Muscle of leg (tissue), 16 donors: Measurements from ENCODE around the gene PCDH11X. TPM values are rescaled to one million over a fixed set of nuclear protein-coding genes. Genes with fewer than 3 reads are reported as not detected.
A peak's percentile ranks its signal among the peaks of the same experiment; 100 is the strongest.
"Not testable (repeated sequence)": the region's sequence is repeated elsewhere in the genome, so short reads cannot be mapped to it uniquely, and the experiment has no call there.

Experiments used
- DNase-seq: peaks from one replicate; pipeline ENCODE4 v3.0.0; 2013
- H3K27ac ChIP-seq: one replicate; pipeline ENCODE4 v1.5.1; 2013; ENCODE audit warnings: mild to moderate bottlenecking, low read length, control low read depth
- H3K27me3 ChIP-seq: one replicate; pipeline ENCODE4 v1.6.1; 2013; ENCODE audit warnings: low read length; ENCODE audit not compliant: control insufficient read depth, insufficient read depth
- H3K36me3 ChIP-seq: one replicate; pipeline ENCODE4 v1.6.1; 2013; ENCODE audit warnings: low read length; ENCODE audit not compliant: control insufficient read depth, insufficient read depth
- H3K4me1 ChIP-seq: one replicate; pipeline ENCODE4 v1.6.1; 2013; ENCODE audit warnings: low read length; ENCODE audit not compliant: control insufficient read depth, insufficient read depth
- H3K4me3 ChIP-seq: one replicate; pipeline ENCODE4 v1.5.1; 2013; ENCODE audit warnings: low read length, control low read depth
- H3K9me3 ChIP-seq: replicated peaks from 2 replicates; pipeline ENCODE4 v1.6.1; 2013; ENCODE audit warnings: low read depth, low read length; ENCODE audit not compliant: control insufficient read depth
- WGBS: methylation state at CpG from one replicate; pipeline ENCODE4 v1.1.5; 2013; ENCODE audit warnings: missing lambda C conversion rate; ENCODE audit not compliant: insufficient coverage; 5-methylcytosine and 5-hydroxymethylcytosine counted together
- long read RNA-seq, 11 donors: transcript quantifications; one replicate each; lab custom pipeline, GENCODE V29; 2026
- polyA plus RNA-seq, 8 donors: library from polyadenylated mRNA; unstranded; fragments of 120-200 nt; gene quantifications; one replicate each; pipeline versions ENCODE4 v1.2.1 to v1.2.3, GENCODE V29; 2013; ENCODE audit warnings: inconsistent platforms in 1 of 8, low replicate concordance in 1 of 8; ENCODE audit not compliant: insufficient read length in 8 of 8, insufficient read depth in 1 of 8
- total RNA-seq: library from RNA; stranded (reverse); fragments of 120-200 nt; gene quantifications from one replicate; pipeline ENCODE4 v1.2.4, GENCODE V29; 2013

The PCDH11X gene, protein sequence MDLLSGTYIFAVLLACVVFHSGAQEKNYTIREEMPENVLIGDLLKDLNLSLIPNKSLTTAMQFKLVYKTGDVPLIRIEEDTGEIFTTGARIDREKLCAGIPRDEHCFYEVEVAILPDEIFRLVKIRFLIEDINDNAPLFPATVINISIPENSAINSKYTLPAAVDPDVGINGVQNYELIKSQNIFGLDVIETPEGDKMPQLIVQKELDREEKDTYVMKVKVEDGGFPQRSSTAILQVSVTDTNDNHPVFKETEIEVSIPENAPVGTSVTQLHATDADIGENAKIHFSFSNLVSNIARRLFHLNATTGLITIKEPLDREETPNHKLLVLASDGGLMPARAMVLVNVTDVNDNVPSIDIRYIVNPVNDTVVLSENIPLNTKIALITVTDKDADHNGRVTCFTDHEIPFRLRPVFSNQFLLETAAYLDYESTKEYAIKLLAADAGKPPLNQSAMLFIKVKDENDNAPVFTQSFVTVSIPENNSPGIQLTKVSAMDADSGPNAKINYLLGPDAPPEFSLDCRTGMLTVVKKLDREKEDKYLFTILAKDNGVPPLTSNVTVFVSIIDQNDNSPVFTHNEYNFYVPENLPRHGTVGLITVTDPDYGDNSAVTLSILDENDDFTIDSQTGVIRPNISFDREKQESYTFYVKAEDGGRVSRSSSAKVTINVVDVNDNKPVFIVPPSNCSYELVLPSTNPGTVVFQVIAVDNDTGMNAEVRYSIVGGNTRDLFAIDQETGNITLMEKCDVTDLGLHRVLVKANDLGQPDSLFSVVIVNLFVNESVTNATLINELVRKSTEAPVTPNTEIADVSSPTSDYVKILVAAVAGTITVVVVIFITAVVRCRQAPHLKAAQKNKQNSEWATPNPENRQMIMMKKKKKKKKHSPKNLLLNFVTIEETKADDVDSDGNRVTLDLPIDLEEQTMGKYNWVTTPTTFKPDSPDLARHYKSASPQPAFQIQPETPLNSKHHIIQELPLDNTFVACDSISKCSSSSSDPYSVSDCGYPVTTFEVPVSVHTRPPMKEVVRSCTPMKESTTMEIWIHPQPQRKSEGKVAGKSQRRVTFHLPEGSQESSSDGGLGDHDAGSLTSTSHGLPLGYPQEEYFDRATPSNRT (N-terminal part only)
- total RNA-seq: 0.80 TPM
- polyA plus RNA-seq: under 1 TPM; 0.08 to 0.56 (median 0.25) TPM
- long read RNA-seq, donor 1: 0 reads
- long read RNA-seq, donor 2: 0 reads
- long read RNA-seq, donor 3: 0 reads
- long read RNA-seq, donor 4: 0 reads
- long read RNA-seq, donor 5: 0 reads
- long read RNA-seq, donor 6: 0 reads
- long read RNA-seq, donor 7: 0 reads
- long read RNA-seq, donor 8: 0 reads
- long read RNA-seq, donor 9: 0 reads
- long read RNA-seq, donor 10: 0 reads
- long read RNA-seq, donor 11: 0 reads

DNA sequence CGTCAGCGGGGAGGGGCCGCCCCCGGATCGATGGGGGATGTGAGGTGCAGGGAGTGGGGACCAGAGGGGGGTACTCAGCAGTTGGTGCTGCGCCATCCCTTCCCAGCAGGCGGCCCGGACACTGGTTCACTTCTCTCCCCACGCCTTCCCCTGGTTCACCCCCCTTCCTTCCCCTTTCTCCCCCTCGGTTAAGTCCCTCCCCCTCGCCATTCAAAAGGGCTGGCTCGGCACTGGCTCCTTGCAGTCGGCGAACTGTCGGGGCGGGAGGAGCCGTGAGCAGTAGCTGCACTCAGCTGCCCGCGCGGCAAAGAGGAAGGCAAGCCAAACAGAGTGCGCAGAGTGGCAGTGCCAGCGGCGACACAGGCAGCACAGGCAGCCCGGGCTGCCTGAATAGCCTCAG is at the start of gene PCDH11X:
Gene PCDH11X, plus strand, starts transcription at position 241 of the 400 bp plus-strand sequence. CDS start 56,130 bp downstream, outside the sequence.
- H3K27ac ChIP-seq, H3K36me3 ChIP-seq, H3K4me3 ChIP-seq, H3K4me1 ChIP-seq, H3K9me3 ChIP-seq: not testable (repeated sequence)
- DNase-seq: peak; percentile 22
- peaks cover 31% of the 10 kb centered on the region for H3K27me3 ChIP-seq
- WGBS: no CpG with 5 or more reads among the region's 24 CpGs

DNA sequence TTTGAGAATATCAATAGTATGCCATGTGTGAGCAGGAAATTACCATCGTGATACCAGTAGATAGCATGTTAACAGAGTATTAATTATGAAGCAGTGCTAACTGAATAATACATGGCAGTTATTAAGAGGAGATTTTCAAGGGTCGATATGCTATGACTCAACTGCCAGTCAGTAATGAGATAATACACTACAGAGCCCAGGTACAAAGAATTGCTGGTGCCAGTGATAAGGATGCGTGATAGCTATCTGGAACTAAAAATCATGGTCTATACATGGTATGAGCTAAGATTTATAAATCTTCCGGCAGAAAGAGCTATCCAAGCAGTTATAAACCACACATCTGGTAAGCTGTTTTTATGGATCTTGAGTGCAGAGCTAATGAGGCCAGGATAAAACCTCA is 31.7 kb upstream of the PCDH11X start:
- no CpG with 5 or more reads among the region's 4 CpGs for WGBS
- not testable (repeated sequence) for H3K4me1 ChIP-seq, H3K9me3 ChIP-seq, H3K27me3 ChIP-seq, H3K27ac ChIP-seq, H3K36me3 ChIP-seq, H3K4me3 ChIP-seq, DNase-seq

DNA sequence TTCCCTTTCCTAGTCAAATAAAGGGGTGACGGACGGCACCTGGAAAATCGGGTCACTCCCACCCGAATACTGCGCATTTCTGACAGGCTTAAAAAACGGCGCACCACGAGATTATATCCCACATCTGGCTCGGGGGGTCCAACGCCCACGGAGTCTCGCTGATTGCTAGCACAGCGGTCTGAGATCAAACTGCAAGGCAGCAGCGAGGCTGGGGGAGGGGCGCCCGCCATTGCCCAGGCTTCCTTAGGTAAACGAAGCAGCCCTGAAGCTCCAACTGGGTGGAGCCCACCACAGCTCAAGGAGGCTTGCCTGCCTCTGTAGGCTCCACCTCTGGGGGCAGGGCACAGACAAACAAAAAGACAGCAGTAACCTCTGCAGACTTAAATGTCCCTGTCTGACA is 26.2 kb upstream of the PCDH11X start:
- H3K4me1 ChIP-seq, H3K27me3 ChIP-seq, H3K36me3 ChIP-seq, H3K27ac ChIP-seq, H3K4me3 ChIP-seq, H3K9me3 ChIP-seq, DNase-seq: not testable (repeated sequence)
- WGBS: 76% methylated on average over 13 of the region's 17 CpGs

DNA sequence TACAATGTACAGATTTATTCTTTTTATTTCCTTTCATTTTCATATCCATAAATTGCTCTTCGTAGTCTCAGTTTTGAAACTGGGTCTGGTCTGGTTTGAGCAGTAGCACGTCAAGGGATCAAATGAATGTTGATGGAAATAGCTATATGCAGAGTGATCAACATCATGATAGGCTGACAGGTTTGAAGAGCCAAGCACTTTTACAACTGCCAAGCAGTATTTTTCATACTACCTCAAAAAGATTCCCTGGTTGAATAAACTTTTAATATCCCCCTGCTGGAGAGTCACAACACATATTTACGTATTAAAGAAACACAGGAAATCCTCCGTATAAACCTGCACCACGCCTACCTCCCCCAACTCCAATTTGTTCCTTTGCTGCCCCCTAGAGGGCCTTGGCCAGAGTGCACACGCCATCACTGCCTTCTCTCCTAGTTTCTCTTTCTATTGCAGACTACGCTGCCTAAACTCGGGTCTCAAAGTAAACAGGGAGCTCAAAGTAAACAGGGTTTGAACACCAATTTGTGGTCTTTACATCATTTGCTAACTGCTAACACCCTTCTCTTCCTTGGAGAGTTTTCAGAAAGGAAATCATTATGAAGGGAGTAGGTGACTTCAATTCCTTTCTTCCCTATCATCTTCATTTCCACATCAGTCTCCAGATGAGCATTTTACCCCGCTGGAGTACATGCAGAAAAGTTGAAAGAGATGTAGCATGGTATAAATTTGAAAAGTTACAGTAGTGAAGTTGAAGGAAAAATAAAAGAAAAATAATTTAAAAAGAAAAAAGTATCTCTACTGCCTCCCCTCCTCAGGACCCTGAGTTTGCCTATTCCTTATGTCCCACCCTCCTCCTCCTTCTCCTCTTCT is 8.3 kb upstream of the PCDH11X start:
- not testable (repeated sequence) for H3K36me3 ChIP-seq, H3K27ac ChIP-seq, H3K9me3 ChIP-seq, H3K27me3 ChIP-seq, H3K4me1 ChIP-seq, DNase-seq, H3K4me3 ChIP-seq
- WGBS: no CpG with 5 or more reads among the region's 9 CpGs

DNA sequence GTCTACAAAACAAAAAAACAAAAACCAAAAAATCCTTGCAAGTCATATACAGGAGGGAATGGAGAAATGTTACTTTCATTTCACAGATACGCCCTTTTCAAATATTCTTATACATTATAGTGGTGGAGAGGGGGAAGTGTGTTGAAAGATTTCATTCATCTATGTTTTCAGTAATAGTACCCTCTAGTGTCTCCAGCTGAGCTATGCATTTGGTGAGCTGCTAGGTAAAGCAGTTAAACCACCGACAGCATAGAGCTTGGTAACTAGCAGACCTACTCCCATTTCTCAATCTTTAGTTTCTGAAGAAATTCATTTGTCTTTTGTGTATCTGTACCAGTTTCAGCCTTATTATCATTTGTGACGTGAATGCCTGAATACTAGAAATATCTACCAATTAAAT is 5.2 kb upstream of the PCDH11X start:
- WGBS: no CpG with 5 or more reads among the region's 3 CpGs
- H3K36me3 ChIP-seq, H3K27ac ChIP-seq, H3K9me3 ChIP-seq, DNase-seq, H3K27me3 ChIP-seq, H3K4me3 ChIP-seq, H3K4me1 ChIP-seq: not testable (repeated sequence)

DNA sequence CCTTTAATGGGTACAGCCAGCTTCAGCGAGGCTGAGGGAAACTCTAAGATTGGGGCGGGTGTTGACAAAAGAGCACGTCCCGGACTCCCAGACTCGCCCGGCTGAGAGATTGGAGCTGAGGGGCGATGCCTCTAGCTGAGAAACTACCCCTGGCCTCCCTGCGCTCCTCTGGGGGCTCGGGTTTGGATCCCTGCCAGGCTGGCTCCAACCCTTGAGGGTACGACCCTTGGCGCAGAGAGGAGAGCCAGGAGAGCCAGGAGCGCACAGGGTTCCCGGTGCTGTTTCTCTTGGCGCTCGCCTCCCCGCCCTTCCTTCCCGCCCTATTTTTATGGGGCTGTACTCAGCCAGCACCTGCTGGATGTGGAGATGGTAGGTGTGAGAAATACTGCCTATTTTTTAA is 833 bp downstream of the PCDH11X start:
- not testable (repeated sequence) for H3K27ac ChIP-seq, H3K4me1 ChIP-seq, H3K36me3 ChIP-seq, H3K9me3 ChIP-seq, H3K4me3 ChIP-seq, DNase-seq
- 3% methylated on average over 11 of the region's 17 CpGs for WGBS
- peaks cover 29% of the 10 kb centered on the region for H3K27me3 ChIP-seq

DNA sequence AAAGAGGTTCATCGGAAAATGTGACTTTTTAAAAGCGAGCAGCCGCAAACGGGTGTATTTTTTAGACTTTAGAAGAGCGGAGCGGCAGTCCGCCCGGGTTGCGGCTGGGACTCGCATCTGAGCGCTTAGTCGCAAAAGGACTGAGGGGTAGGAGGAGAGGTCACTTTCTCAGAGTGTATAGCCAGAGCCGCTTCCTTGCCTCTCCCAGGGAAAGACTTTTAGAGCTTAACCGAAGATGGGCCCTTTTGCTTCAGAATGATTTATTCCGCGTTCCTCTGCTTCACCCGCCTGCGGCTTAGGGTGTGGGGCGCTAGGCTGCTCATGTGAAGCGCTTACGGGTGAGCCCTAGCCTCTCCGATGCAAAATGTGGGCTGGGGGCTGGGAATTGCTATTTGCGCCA is 1.5 kb downstream of the PCDH11X start:
- peaks cover 29% of the 10 kb centered on the region for H3K27me3 ChIP-seq
- WGBS: 0% methylated on average over 6 of the region's 23 CpGs
- H3K4me1 ChIP-seq, H3K27ac ChIP-seq, H3K36me3 ChIP-seq, H3K9me3 ChIP-seq, DNase-seq, H3K4me3 ChIP-seq: not testable (repeated sequence)

DNA sequence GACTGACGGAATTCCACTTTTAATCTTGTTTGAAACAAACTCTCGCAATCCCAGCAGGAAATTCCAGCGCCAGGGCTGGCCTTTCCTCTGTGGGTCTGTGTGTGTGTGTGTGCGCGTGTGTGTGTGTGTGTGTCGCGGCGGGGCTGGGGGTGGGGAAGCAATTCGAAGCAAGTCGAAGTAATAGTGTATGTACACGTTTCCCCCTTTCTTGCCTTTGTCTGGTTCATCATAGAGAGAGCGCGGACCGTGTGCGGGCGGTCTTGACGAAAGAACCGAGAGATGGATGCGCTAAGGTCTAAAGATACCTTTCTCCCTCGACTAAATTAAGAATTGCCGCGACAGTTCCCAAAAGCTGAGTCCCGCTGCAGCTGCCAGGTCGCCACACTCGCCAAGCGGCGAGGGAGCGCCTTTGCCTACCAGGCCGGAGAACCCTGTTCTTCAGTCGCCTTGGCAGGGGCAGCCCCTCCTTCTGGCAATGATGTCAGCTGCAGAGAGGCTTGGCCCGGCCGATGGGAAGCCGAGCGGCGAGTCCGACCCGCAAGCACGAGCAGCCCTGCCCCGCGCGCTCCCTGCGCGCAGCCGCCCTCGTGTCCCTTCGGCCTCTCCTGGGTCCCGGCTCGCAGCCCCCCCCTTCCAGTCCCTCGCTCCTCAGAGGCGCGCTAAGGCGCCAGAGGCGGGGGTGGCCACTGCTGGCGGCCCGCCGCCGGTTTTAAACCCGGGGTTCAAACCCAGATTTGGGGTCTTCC is 2.6 kb downstream of the PCDH11X start:
- peak overlapping the region; percentile 8 for H3K4me3 ChIP-seq
- peaks cover 29% of the 10 kb centered on the region for H3K27me3 ChIP-seq
- not testable (repeated sequence) for DNase-seq, H3K36me3 ChIP-seq, H3K27ac ChIP-seq, H3K4me1 ChIP-seq, H3K9me3 ChIP-seq
- 2% methylated on average over 11 of the region's 58 CpGs for WGBS

DNA sequence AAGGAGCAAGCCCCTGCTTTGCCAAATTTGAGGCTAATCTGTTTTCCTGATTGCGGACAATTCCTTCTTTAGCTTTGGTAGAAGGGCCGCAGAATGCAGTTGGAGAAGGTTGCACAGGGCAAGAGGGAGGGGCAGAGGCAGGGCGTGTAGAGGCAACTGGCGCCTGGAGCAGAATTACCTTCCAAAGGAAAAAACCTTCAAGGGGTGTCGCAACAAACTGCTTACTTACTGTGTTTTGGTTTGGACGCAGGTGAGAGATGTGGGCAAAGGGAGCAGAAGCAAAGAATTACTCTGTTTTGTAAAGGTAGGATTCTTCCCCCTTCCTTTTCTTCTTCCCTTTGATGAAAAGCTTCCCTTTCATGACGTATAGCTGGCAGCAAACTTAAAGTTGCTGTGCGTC is 3.6 kb downstream of the PCDH11X start:
- not testable (repeated sequence) for H3K4me1 ChIP-seq, H3K4me3 ChIP-seq, H3K27ac ChIP-seq, H3K36me3 ChIP-seq, DNase-seq, H3K9me3 ChIP-seq
- H3K27me3 ChIP-seq: peaks cover 29% of the 10 kb centered on the region
- no CpG with 5 or more reads among the region's 8 CpGs for WGBS
